Activated CD4-positive, alpha-beta T cell treated with anti-CD3 and anti-CD28 coated beads, Interleukin-2, amount 10 ng/mL, durations not matched to agents 24 days and 14 days (primary cell): ENCODE data around the gene CA9. TPM values are rescaled to one million over a fixed set of nuclear protein-coding genes. Genes with fewer than 3 reads are reported as not detected.
"Not testable (repeated sequence)": the region's sequence is repeated elsewhere in the genome, so short reads cannot be mapped to it uniquely, and the experiment has no call there.

Experiments
- DNase-seq: peaks from one replicate; pipeline ENCODE4 v3.0.0; 2022
- H3K27ac Mint-ChIP-seq: one replicate; pipeline ENCODE4 v1.8.0; 2022; ENCODE audit warnings: mild to moderate bottlenecking, mixed read lengths
- H3K27me3 Mint-ChIP-seq: one replicate; pipeline ENCODE4 v1.8.0; 2022; ENCODE audit warnings: mixed read lengths
- H3K36me3 Mint-ChIP-seq: one replicate; pipeline ENCODE4 v1.8.0; 2022; ENCODE audit warnings: low read depth, mild to moderate bottlenecking, mixed read lengths
- H3K4me1 Mint-ChIP-seq: one replicate; pipeline ENCODE4 v1.8.0; 2021; ENCODE audit warnings: mixed read lengths
- H3K4me3 Mint-ChIP-seq: one replicate; pipeline ENCODE4 v1.8.0; 2022; ENCODE audit warnings: mild to moderate bottlenecking, moderate library complexity, mixed read lengths
- H3K9me3 Mint-ChIP-seq: one replicate; pipeline ENCODE4 v1.8.0; 2021; ENCODE audit warnings: mixed read lengths
- intact Hi-C: fragments of 100-400 bp; cut with micrococcal nuclease; formaldehyde crosslinking; loops from one replicate; pipeline ENCODE4 v1.15.1; 2023
- total RNA-seq: library from RNA; stranded (reverse); gene quantifications from 2 replicates; pipeline ENCODE4 v1.2.3, GENCODE V29; 2022

Gene CA9
- total RNA-seq: 0.52 and 0.82 TPM in 2 replicates

DNA sequence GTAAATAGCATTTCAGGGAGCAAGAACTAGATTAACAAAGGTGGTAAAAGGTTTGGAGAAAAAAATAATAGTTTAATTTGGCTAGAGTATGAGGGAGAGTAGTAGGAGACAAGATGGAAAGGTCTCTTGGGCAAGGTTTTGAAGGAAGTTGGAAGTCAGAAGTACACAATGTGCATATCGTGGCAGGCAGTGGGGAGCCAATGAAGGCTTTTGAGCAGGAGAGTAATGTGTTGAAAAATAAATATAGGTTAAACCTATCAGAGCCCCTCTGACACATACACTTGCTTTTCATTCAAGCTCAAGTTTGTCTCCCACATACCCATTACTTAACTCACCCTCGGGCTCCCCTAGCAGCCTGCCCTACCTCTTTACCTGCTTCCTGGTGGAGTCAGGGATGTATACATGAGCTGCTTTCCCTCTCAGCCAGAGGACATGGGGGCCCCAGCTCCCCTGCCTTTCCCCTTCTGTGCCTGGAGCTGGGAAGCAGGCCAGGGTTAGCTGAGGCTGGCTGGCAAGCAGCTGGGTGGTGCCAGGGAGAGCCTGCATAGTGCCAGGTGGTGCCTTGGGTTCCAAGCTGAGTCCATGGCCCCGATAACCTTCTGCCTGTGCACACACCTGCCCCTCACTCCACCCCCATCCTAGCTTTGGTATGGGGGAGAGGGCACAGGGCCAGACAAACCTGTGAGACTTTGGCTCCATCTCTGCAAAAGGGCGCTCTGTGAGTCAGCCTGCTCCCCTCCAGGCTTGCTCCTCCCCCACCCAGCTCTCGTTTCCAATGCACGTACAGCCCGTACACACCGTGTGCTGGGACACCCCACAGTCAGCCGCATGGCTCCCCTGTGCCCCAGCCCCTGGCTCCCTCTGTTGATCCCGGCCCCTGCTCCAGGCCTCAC lies at the start of gene CA9:
Gene CA9 (plus strand): TSS at position 797 of the 893 bp plus-strand sequence. CDS start 32 bp downstream, at position 829.
- Mint-ChIP-seq H3K4me1 (peaks cover 6% of the 10 kb centered on the region), H3K27me3 (peaks cover 33% of the 10 kb centered on the region), H3K4me3 (peak within 1 kb of the TSS; percentile 5), H3K9me3 (peaks cover 4% of the 10 kb centered on the region), H3K36me3 (no peaks in the 10 kb centered on the region), H3K27ac (no peak within 1 kb of the TSS)
- intact Hi-C loops: no loop called here
- DNase-seq: no peak

DNA sequence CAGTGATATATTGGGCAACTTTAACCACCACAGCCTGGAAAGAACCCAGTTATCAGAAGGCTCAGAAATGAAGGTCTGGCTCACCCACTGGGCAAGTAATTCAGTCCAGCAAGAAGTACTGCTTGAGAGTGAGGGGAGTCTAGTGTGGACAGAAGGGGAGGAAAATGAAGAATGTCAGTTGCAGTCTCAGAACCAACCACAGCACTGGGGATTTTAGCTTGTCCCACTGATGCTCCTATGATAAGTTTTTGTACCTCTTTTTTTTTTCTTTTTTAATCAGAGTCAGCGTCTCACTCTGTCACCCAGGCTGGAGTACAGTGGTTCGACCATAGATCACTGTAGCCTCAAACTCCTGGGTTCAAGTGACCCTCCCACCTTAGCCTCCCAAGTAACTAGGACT lies 46.2 kb upstream of the CA9 start:
- no peak overlapping the region for H3K27ac Mint-ChIP-seq
- no peaks in the 10 kb centered on the region for H3K27me3 Mint-ChIP-seq
- no peaks in the 10 kb centered on the region for H3K36me3 Mint-ChIP-seq
- H3K4me1 Mint-ChIP-seq: peaks cover 7% of the 10 kb centered on the region
- no peaks in the 10 kb centered on the region for H3K9me3 Mint-ChIP-seq
- intact Hi-C loops: no loop called here
- no peak overlapping the region for H3K4me3 Mint-ChIP-seq
- no peak for DNase-seq

DNA sequence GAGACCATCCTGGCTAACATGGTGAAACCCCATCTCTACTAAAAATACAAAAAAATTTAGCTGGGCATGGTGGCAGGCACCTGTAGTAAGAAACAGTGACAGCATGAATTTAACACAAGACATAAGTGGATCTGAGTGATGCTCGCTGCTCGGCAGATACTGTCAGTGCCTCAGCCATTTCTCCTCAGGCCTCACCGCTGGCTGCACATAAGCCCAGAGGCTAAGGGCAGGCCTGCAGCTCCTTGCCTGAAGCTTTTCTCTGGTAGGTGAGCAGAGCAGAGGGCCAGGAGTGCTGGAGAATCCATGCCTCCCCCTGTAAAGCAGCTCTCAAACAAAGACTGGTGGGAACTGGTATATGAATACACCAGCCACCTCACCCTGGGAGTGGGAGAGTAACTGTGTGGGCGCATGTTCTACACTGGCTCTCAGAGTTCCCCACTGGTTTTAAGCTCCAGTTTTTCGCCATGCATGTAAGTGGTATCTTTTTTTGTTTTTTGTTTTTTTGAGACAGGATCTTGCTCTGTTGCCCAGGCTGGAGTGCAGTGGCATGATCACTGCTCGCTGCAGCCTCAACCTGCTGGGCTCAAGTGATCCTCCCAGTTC lies 45.2 kb upstream of the CA9 start:
- intact Hi-C loops: no loop called here
- H3K9me3 Mint-ChIP-seq: no peaks in the 10 kb centered on the region
- peaks cover 7% of the 10 kb centered on the region for H3K4me1 Mint-ChIP-seq
- no peaks in the 10 kb centered on the region for H3K36me3 Mint-ChIP-seq
- H3K27ac Mint-ChIP-seq: no peak overlapping the region
- H3K4me3 Mint-ChIP-seq: no peak overlapping the region
- DNase-seq: no peak
- no peaks in the 10 kb centered on the region for H3K27me3 Mint-ChIP-seq

DNA sequence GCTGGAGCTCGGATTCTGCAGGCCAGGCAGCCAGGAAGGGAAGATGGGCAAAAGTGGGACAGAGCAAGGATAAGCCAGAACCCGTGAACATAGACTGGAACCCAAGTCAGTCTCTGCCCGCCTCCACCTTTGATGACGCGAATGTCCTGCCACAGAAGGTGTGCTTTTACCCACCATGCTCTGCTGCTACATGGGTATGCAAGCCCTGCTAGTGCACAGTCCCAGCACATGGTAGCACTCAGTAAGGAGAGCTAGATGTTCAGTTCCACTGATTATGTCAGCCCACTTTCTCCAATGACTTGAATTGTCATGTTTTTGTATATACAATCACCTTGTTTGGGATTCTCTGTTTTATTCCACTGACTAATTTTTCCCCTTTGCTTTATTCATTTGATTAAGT lies 44.1 kb upstream of the CA9 start:
- intact Hi-C loops: no loop called here
- Mint-ChIP-seq H3K27ac (no peak overlapping the region), H3K36me3 (no peaks in the 10 kb centered on the region), H3K4me3 (no peak overlapping the region), H3K27me3 (no peaks in the 10 kb centered on the region), H3K4me1 (peaks cover 8% of the 10 kb centered on the region), H3K9me3 (no peaks in the 10 kb centered on the region)
- no peak for DNase-seq

DNA sequence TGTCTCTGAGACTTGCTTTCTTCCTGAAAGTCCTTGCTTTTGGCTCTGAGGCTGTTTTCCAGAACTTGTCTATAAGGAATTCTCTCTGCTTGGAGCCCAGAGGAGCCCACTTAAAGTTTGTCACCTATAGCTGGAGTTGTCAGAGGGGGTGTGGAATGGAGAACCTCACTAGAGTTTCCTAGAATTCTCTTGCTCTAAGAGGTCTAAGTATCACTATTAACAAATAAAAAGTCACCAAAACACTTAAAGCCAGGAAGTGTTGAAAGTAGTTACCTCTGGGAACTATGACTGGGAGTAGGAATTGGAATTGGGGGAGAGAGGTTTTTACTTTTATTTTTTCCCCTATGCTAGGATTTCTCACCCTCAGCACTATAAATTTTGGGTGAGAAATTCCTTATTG lies 38.0 kb upstream of the CA9 start:
- Mint-ChIP-seq H3K9me3 (peaks cover 6% of the 10 kb centered on the region), H3K4me3 (no peak overlapping the region), H3K36me3 (peaks cover 11% of the 10 kb centered on the region), H3K4me1 (peaks cover 48% of the 10 kb centered on the region), H3K27me3 (no peaks in the 10 kb centered on the region), H3K27ac (peak overlapping the region; percentile 14)
- DNase-seq: no peak
- intact Hi-C loops: loop anchor here (2.0 kb wide), 1 partner anchor 17 kb away; the partner anchor contains the start of gene CD72

DNA sequence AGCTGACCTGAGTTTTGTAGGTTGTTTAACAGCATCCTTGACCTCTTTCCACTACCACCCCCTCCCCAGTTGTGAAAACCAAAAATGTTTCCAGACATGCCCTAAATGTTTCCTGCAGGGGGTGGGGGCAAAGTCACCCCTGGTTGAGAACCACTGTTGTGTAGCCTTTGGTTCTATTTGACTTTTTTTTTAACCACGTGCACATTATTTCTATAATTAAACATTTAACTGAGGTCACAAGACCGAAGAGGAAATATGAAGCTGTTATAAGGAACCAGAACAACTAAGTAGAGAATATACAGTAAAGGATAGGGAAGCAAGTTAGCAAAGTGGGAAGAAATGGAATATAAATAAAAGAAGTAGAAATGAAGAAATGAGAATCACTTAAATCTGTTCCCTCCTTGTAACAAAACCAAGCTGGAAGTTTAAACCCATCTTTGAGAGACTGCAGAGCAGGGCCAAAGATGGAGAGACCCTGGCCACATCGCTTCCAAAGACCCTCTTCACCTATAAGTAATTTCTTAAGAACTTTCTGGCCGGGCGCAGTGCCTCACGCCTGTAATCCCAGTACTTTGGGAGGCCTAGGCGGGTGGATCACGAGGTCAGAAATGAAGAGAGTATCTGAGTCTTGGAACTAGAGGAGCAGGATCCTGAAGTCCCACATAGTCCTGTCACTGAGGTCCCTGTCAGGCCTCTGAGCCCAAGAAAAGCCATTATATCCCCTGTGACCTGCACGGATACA lies 37.4 kb upstream of the CA9 start:
- H3K9me3 Mint-ChIP-seq: peaks cover 6% of the 10 kb centered on the region
- peaks cover 16% of the 10 kb centered on the region for H3K36me3 Mint-ChIP-seq
- no peak overlapping the region for H3K4me3 Mint-ChIP-seq
- intact Hi-C loops: no loop called here
- no peak for DNase-seq
- no peaks in the 10 kb centered on the region for H3K27me3 Mint-ChIP-seq
- H3K4me1 Mint-ChIP-seq: peaks cover 48% of the 10 kb centered on the region
- peak overlapping the region; percentile 59 for H3K27ac Mint-ChIP-seq

DNA sequence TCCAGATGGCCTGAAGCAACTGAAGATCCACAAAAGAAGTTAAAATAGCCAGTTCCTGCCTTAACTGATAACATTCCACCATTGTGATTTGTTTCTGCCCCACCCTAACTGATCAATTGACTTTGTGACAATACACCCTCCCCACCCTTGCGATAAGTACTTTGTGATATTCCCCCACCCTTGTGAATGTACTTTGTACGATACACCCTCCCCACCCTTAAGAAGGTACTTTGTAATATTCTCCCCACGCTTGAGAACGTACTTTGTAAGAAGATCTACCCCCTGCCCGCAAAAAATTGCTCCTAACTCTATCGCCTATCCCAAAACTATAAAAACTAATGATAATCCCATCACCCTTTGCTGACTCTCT lies 36.9 kb upstream of the CA9 start:
- DNase-seq, H3K27me3 Mint-ChIP-seq, H3K4me3 Mint-ChIP-seq, H3K9me3 Mint-ChIP-seq, intact Hi-C loops: not testable (repeated sequence)
- Mint-ChIP-seq H3K4me1 (peaks cover 48% of the 10 kb centered on the region), H3K36me3 (peaks cover 20% of the 10 kb centered on the region), H3K27ac (peak overlapping the region; percentile 59)

DNA sequence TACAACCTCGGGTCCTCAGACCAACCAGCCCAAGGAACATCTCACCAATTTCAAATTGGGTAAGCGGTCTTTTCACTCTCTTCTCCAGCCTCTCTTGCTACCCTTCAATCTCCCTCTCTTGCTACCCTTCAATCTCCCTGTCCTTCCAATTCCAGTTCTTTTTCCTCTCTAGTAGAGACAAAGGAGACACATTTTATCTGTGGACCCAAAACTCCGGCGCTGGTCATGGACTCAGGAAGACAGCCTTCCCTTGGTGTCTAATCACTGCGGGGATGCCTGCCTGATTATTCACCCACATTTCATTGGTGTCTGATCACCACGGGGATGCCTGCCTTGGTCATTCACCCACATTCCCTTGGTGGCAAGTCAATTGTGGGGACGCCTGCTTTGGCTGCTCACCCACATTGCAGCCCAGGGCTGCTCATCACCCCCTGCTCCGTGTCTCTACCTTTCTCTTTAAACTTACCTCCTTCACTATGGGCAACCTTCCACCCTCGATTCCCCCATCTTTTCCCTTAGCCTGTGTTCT lies 36.2 kb upstream of the CA9 start:
- intact Hi-C loops, H3K4me3 Mint-ChIP-seq, DNase-seq, H3K27me3 Mint-ChIP-seq, H3K9me3 Mint-ChIP-seq: not testable (repeated sequence)
- Mint-ChIP-seq H3K36me3 (peaks cover 20% of the 10 kb centered on the region), H3K27ac (peak overlapping the region; percentile 3), H3K4me1 (peaks cover 48% of the 10 kb centered on the region)

DNA sequence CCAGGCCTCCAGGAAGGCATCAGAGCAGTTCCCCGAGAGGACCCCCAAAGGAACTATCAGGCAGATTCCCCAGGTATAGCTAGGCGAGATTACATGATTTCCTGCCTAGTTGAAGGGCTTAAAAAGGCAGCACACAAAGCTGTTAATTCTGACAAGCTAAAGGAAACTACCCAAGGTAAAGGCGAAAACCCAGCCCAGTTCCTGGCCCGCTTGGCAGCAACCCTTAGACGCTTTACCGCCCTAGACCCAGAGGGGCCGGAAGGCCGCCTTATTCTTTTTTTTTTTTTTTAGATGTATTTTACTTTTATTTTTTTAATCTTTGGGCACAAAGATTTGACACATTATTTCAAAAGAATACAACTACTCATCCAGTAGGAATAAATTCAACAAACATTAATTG lies 35.0 kb upstream of the CA9 start:
- intact Hi-C loops, H3K4me3 Mint-ChIP-seq: not testable (repeated sequence)
- peak overlapping the region; percentile 75 for H3K27ac Mint-ChIP-seq

DNA sequence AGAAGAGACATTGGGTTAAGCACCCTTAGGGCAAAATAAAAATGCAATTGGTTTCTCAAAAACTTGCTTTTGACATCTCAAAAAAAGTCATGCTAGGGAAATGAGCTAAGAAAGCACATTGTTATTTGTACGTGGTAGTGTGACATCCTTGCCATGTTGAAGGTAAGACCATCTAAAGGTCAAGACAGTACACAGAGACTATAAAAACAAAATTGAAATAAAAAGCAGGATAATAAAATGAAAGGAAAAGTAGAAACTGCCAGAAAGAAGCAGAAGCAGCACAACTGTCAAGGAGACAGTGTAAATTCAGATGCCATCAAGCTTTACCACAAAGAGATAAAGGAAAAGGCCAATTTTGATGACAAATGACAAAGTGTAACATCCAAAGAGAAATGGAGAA lies 34.5 kb upstream of the CA9 start:
- H3K9me3 Mint-ChIP-seq, H3K27me3 Mint-ChIP-seq, DNase-seq, intact Hi-C loops: not testable (repeated sequence)
- Mint-ChIP-seq H3K4me3 (peak overlapping the region; percentile 39), H3K27ac (peak overlapping the region; percentile 90), H3K4me1 (peaks cover 48% of the 10 kb centered on the region), H3K36me3 (peaks cover 26% of the 10 kb centered on the region)

More for the DNA sequence above, 35.0 kb upstream of the CA9 start:
- DNase-seq: peak; percentile 79
- H3K9me3 Mint-ChIP-seq, H3K27me3 Mint-ChIP-seq: not testable (repeated sequence)
- Mint-ChIP-seq H3K4me1 (peaks cover 48% of the 10 kb centered on the region), H3K36me3 (peaks cover 26% of the 10 kb centered on the region)

DNA sequence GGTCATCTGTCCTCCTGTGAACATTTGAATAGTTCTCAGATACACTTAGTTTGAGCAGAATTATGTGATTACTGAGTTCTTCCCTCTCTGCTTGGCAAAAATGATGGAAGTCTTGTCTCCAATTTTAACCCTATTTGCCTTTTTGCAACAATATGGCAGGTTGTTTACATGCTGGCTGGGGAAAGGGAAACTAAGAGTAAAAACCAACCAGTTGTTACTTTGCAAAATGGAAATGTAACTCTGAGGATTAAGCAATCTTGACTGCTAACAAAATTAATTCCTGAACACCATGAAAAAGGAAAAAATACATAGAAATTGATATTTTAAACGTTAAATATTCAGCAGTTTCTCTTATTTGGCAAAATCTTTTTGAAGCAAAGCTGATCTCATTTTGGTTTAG lies 34.1 kb upstream of the CA9 start:
- Mint-ChIP-seq H3K4me3 (peak overlapping the region; percentile 39), H3K36me3 (peaks cover 30% of the 10 kb centered on the region), H3K4me1 (peaks cover 51% of the 10 kb centered on the region), H3K27me3 (no peaks in the 10 kb centered on the region), H3K27ac (peak overlapping the region; percentile 90), H3K9me3 (peaks cover 6% of the 10 kb centered on the region)
- DNase-seq: no peak
- intact Hi-C loops: no loop called here

DNA sequence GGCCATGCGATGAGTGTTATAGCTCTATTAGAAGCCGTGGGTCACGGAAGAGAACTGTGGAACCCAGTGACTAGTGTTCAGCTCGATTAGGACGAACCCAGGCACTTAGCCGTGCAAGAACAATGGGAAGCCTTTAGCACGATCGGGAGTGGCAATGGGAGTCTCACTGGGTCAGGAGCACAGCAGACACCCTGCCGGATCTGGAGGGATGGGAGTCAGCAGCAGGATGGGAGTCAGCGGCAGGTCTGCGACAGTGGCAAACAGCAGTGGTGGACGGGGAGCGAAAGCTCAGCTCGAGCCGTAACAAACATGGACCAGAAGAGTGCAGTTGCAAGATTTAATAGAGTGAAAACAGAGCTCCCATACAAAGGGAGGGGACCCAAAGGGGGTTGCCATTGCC lies 33.3 kb upstream of the CA9 start:
- H3K27me3 Mint-ChIP-seq, DNase-seq, H3K9me3 Mint-ChIP-seq, H3K4me3 Mint-ChIP-seq, intact Hi-C loops: not testable (repeated sequence)
- H3K27ac Mint-ChIP-seq: peak overlapping the region; percentile 85
- H3K36me3 Mint-ChIP-seq: peaks cover 31% of the 10 kb centered on the region
- peaks cover 46% of the 10 kb centered on the region for H3K4me1 Mint-ChIP-seq

DNA sequence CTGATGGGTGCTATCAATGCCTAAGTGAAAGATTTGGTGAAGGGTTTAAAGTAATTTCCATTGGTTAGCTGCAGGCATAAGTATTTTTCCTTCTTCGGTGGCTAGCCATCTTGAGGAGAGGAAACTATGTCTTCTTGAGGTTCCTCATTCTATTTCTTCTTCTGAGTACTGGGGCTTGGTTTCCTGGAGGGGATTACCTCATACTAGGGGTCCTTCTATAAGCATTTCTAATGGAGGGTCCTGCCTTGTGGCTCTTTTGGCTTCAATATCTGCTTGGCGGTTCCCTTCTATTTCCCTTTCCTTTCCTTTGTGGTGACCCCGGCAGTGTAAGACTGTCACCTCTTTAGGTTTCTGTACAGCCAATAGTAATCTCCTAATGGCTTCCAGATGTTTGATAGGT lies 32.2 kb upstream of the CA9 start:
- peaks cover 41% of the 10 kb centered on the region for H3K4me1 Mint-ChIP-seq
- H3K27me3 Mint-ChIP-seq, H3K9me3 Mint-ChIP-seq, H3K27ac Mint-ChIP-seq, intact Hi-C loops, H3K4me3 Mint-ChIP-seq, DNase-seq: not testable (repeated sequence)
- peaks cover 31% of the 10 kb centered on the region for H3K36me3 Mint-ChIP-seq

DNA sequence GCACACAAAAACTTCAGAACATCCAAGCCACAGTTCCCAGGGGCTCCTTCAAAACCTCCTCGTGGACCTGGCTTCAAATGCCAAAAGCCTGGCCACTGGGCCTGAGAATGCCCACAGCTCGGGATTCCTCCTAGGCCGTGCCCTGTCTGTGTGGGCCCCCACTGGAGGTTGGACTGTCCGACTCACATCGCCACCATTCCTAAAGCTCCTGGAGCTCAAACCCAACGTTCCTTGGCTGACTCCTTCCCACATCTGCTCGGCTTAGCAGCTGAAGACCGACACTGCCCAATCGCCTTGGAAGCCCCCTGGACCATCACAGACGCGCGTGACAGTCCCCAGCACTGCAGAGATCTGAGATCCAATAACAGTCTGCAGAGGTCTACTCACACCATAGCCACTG lies 30.7 kb upstream of the CA9 start:
- Mint-ChIP-seq H3K4me1 (peaks cover 35% of the 10 kb centered on the region), H3K4me3 (no peak overlapping the region), H3K27me3 (no peaks in the 10 kb centered on the region), H3K9me3 (peaks cover 6% of the 10 kb centered on the region), H3K36me3 (peaks cover 32% of the 10 kb centered on the region), H3K27ac (no peak overlapping the region)
- no peak for DNase-seq
- intact Hi-C loops: no loop called here
